Measurements from ENCODE around the gene CAMK1.

DNA sequence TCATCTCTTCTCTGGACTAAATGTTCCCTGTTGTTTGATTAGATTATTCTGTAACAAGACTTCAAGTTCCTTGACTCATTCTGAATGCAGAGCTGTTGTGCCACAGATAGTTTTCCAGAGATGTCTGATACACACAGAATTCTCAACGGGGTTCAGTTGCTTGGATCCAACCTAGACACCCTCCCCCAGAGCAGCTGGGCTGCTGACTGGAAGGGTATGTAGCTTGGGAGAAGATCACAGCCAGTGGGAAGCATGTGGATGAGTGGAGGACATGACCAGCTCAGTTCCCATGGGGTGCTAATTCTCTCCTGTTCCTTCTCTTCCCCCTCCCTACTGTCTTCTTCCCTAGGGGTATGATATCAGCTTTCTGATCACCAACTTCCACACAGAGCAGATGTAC lies 33.7 kb upstream of the CAMK1 start:
- TF ChIP-seq, protein P1, sequence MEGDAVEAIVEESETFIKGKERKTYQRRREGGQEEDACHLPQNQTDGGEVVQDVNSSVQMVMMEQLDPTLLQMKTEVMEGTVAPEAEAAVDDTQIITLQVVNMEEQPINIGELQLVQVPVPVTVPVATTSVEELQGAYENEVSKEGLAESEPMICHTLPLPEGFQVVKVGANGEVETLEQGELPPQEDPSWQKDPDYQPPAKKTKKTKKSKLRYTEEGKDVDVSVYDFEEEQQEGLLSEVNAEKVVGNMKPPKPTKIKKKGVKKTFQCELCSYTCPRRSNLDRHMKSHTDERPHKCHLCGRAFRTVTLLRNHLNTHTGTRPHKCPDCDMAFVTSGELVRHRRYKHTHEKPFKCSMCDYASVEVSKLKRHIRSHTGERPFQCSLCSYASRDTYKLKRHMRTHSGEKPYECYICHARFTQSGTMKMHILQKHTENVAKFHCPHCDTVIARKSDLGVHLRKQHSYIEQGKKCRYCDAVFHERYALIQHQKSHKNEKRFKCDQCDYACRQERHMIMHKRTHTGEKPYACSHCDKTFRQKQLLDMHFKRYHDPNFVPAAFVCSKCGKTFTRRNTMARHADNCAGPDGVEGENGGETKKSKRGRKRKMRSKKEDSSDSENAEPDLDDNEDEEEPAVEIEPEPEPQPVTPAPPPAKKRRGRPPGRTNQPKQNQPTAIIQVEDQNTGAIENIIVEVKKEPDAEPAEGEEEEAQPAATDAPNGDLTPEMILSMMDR (IDR thresholded peaks at IDR 0.05), result no peak
- no peak for TF ChIP-seq POLR2A (IDR thresholded peaks at IDR 0.05)
